Tibial artery (tissue), 4 donors: ENCODE data around the gene OCA2.

Experiments
- DNase-seq, 2 donors: peaks; one replicate each; pipeline ENCODE4 v3.0.0-alpha.2; 2019
- H3K27ac ChIP-seq, 2 donors: fragments of 200-600 bp; sonication (generic) in 1 of 2; 1 replicate in 1 of 2; 2 replicates in 1 of 2; pipeline ENCODE4 v1.5.1; 2018 to 2019; ENCODE audit warnings: mild to moderate bottlenecking in 1 of 2
- H3K27me3 ChIP-seq, 2 donors: fragments of 200-600 bp; sonication (generic) in 1 of 2; one replicate each; pipeline versions ENCODE4 v1.5.1 to v1.6.0; 2016 to 2019
- H3K36me3 ChIP-seq, 3 donors: fragments of 200-600 bp; sonication (generic) in 2 of 3; one replicate each; pipeline ENCODE4 v1.5.1; 2016 to 2019; ENCODE audit warnings: mild to moderate bottlenecking in 2 of 3
- H3K4me1 ChIP-seq, 4 donors: fragments of 200-600 bp; sonication (generic) in 2 of 4; 1 replicate in 3 of 4; 2 replicates in 1 of 4; pipeline ENCODE4 v1.5.1; 2016 to 2019
- H3K4me3 ChIP-seq, 2 donors: fragments of 200-600 bp; sonication (generic) in 1 of 2; 1 replicate in 1 of 2; 2 replicates in 1 of 2; pipeline ENCODE4 v1.5.1; 2018 to 2019; ENCODE audit warnings: mild to moderate bottlenecking in 2 of 2
- H3K9me3 ChIP-seq, 3 donors: fragments of 200-600 bp; sonication (generic) in 1 of 3; one replicate each; pipeline ENCODE4 v1.5.1; 2016 to 2019
- CTCF ChIP-seq, 2 experiments: fragments of 200-600 bp in 1 of 2; fragments of 450-650 bp in 1 of 2; IDR thresholded peaks; one replicate each; pipeline ENCODE4 v1.5.1; 2017 to 2019; ENCODE audit warnings: antibody characterized with exemption in 2 of 2, mild to moderate bottlenecking in 1 of 2, moderate library complexity in 1 of 2
- intact Hi-C: fragments of 100-400 bp; cut with DNase I; formaldehyde crosslinking; loops from one replicate; pipeline ENCODE4 v1.15.0; 2023; ENCODE audit warnings: low total_unique reads

Gene OCA2

GRCh38 chr15:27970661-27971392 is 128.3 kb downstream of the OCA2 start:
- no peaks in the 10 kb centered on the region for H3K36me3 ChIP-seq
- no peak for TF ChIP-seq CTCF (IDR thresholded peaks at IDR 0.05)
- H3K4me1 ChIP-seq = no peaks in the 10 kb centered on the region
- DNase-seq = no peak
- no peak overlapping the region for H3K27ac ChIP-seq
- H3K27me3 ChIP-seq = no peaks in the 10 kb centered on the region
- intact Hi-C loops = no loop called here
- H3K9me3 ChIP-seq = no peaks in the 10 kb centered on the region
- H3K4me3 ChIP-seq = no peak overlapping the region

- Histone ChIP-seq H3K9me3 (no peaks in the 10 kb centered on the region), H3K27me3 (no peaks in the 10 kb centered on the region), H3K4me1 (no peaks in the 10 kb centered on the region), H3K27ac (no peak overlapping the region), H3K36me3 (no peaks in the 10 kb centered on the region), H3K4me3 (no peak overlapping the region)
- TF ChIP-seq CTCF (IDR thresholded peaks at IDR 0.05) = no peak
- no peak for DNase-seq
- intact Hi-C loops = no loop called here
Measured at GRCh38 chr15:27967541-27967940, 131.6 kb downstream of the OCA2 start.

- peaks cover 0 to 6% (median 0%) of the 10 kb centered on the region in 3 donors for H3K36me3 ChIP-seq
- H3K4me1 ChIP-seq = no peaks in the 10 kb centered on the region
- H3K27ac ChIP-seq = no peak overlapping the region
- H3K27me3 ChIP-seq = no peaks in the 10 kb centered on the region
- H3K4me3 ChIP-seq = no peak overlapping the region
- intact Hi-C loops = no loop called here
- no peaks in the 10 kb centered on the region for H3K9me3 ChIP-seq
- DNase-seq = no peak
- no peak for TF ChIP-seq CTCF (IDR thresholded peaks at IDR 0.05)
Measured at GRCh38 chr15:27965546-27965945, 133.6 kb downstream of the OCA2 start.

GRCh38 chr15:27961801-27962200 is 137.3 kb downstream of the OCA2 start:
- Histone ChIP-seq H3K27me3 (no peaks in the 10 kb centered on the region), H3K9me3 (no peaks in the 10 kb centered on the region), H3K27ac (no peak overlapping the region), H3K4me3 (no peak overlapping the region), H3K36me3 (peaks cover 0 to 13% (median 4%) of the 10 kb centered on the region in 3 donors), H3K4me1 (no peaks in the 10 kb centered on the region)
- DNase-seq = no peak
- intact Hi-C loops = no loop called here
- no peak for TF ChIP-seq CTCF (IDR thresholded peaks at IDR 0.05)

GRCh38 chr15:27958911-27959578 is 140.1 kb downstream of the OCA2 start:
- no peaks in the 10 kb centered on the region for H3K27me3 ChIP-seq
- no peak overlapping the region for H3K27ac ChIP-seq
- peaks cover 4 to 17% (median 10%) of the 10 kb centered on the region in 3 donors for H3K36me3 ChIP-seq
- no peaks in the 10 kb centered on the region for H3K9me3 ChIP-seq
- no peak overlapping the region for H3K4me3 ChIP-seq
- H3K4me1 ChIP-seq = no peaks in the 10 kb centered on the region
- intact Hi-C loops = no loop called here
- no peak for DNase-seq
- no peak for TF ChIP-seq CTCF (IDR thresholded peaks at IDR 0.05)
